Astrocyte of the cerebellum (primary cell): ENCODE measurements around the gene JPH2.
A peak's percentile ranks its signal among the peaks of the same experiment; 100 is the strongest.

Experiments used
- DNase-seq: peaks from one replicate; pipeline ENCODE4 v3.0.0-alpha.2; 2011; ENCODE audit warnings: low read depth
- H3K4me3 ChIP-seq: 2 replicates; pipeline ENCODE4 v1.5.1; 2011; ENCODE audit warnings: mild to moderate bottlenecking, low read depth, low read length, moderate library complexity
- CTCF ChIP-seq: IDR thresholded peaks from 2 replicates; pipeline ENCODE4 v1.5.1; 2012; ENCODE audit warnings: low read length, low read depth, moderate library complexity, mild to moderate bottlenecking; ENCODE audit errors: missing control alignments
- in situ Hi-C: cut with HindIII; loops from 2 replicates; pipeline ENCODE4 v1.10.0; 2017; ENCODE audit warnings: low sequenced_read_pairs

Gene JPH2

GRCh38 chr20:44110816-44111568 is 76.0 kb downstream of the JPH2 start:
- DNase-seq, result no peak
- in situ Hi-C loops, result no loop called here
- no peak overlapping the region for H3K4me3 ChIP-seq
- TF ChIP-seq CTCF, result no peak

DNA sequence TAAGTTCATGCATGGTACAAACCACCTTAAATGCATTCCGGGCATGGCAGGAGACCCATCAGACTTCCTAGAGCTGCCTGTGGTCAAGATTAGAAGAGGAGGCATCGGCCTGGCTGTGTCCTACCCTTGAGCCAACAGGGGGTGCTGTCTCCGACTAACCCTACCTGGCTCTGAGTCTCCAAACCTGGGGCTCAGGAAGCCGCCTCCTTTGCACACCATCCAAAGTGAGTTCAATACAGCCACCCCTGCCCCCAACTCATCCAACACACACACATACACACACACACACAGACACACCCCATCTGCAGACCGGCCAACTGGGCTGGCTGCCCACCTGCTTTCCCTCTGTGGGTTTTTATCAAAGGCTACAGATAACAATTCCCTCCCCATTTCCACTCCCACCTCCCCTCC is 77.0 kb downstream of the JPH2 start:
- in situ Hi-C loops, result no loop called here
- H3K4me3 ChIP-seq, result no peak overlapping the region
- TF ChIP-seq CTCF, result peak; percentile 27
- no peak for DNase-seq

GRCh38 chr20:44106615-44107014 is 80.4 kb downstream of the JPH2 start:
- DNase-seq, result no peak
- TF ChIP-seq CTCF, result no peak
- in situ Hi-C loops, result no loop called here
- no peak overlapping the region for H3K4me3 ChIP-seq

DNA sequence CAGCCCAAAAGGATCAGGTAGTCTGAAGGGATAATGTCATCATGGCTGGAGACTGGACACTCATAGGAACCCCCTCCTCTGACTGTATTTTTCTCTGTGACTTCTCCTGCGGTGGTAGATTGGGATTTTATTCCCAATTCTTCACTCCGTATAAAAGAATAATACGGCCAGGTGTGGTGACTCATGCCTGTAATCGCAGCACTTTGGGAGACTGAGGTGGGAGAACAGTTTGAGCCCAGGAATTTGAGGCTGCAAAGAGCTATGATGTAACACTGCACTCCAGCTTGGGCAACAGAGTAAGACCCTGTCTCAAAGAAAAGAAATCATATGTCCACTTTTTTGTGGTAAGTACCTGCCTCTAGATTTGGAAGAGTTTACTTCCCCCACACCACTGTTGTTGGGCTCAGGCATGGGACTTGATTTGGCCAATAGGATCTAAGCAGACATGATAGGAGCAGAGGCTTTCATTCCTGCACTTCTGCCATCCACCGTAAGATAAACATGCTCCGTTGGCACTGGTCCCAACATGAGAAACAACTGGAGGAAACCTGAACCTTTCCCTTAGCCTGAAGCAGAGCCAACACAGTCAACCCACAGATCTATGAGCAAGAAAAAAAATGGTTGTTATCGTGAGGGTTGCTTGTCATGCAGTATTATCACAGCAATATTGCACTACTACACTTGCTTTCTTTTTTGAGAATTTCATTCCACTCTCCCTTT is 82.0 kb downstream of the JPH2 start:
- in situ Hi-C loops, result no loop called here

GRCh38 chr20:44102582-44102981 is 84.4 kb downstream of the JPH2 start:
- TF ChIP-seq CTCF, result no peak
- in situ Hi-C loops, result no loop called here
- DNase-seq, result no peak
- no peak overlapping the region for H3K4me3 ChIP-seq

More for the DNA sequence above, 82.0 kb downstream of the JPH2 start:
- H3K4me3 ChIP-seq, result no peak overlapping the region
- DNase-seq, result peak; percentile 65
- no peak for TF ChIP-seq CTCF

GRCh38 chr20:44099832-44100231 is 87.2 kb downstream of the JPH2 start:
- no peak overlapping the region for H3K4me3 ChIP-seq
- in situ Hi-C loops, result loop anchor here (25.0 kb wide), 1 partner anchor 338 kb away; no protein-coding TSS in a partner anchor
- DNase-seq, result no peak
- no peak for TF ChIP-seq CTCF
